22Rv1 (cell line): ENCODE results near the gene RCSD1.

Experiments used
- ZFX ChIP-seq: fragments of 450-650 bp; IDR thresholded peaks from 2 replicates; pipeline ENCODE4 v1.6.1; 2017; ENCODE audit warnings: antibody characterized with exemption, borderline replicate concordance
- TF ChIP-seq, protein P1 (sequence below): fragments of 450-650 bp; IDR thresholded peaks from 2 replicates; pipeline ENCODE4 v1.5.1; 2017; ENCODE audit warnings: mild to moderate bottlenecking

DNA sequence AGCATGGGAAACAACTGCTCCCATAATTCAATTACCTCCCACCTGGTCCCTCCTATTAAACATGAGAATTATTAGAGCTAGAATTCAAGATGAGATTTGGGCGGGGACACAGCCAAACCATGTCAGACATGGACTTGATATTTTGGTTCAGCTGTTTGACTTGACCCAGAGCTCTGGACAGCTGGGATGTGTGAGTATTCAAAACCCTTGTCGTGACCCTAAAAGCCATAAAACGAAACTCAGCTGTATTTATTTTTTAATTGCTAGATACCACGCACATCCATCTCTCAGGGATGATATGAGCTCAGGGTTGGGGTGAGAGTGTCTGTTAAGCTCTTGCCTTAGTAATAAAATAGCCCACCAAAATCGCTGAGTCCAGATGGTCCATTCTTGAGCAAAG lies 45.4 kb downstream of the RCSD1 start:
- TF ChIP-seq, protein P1, sequence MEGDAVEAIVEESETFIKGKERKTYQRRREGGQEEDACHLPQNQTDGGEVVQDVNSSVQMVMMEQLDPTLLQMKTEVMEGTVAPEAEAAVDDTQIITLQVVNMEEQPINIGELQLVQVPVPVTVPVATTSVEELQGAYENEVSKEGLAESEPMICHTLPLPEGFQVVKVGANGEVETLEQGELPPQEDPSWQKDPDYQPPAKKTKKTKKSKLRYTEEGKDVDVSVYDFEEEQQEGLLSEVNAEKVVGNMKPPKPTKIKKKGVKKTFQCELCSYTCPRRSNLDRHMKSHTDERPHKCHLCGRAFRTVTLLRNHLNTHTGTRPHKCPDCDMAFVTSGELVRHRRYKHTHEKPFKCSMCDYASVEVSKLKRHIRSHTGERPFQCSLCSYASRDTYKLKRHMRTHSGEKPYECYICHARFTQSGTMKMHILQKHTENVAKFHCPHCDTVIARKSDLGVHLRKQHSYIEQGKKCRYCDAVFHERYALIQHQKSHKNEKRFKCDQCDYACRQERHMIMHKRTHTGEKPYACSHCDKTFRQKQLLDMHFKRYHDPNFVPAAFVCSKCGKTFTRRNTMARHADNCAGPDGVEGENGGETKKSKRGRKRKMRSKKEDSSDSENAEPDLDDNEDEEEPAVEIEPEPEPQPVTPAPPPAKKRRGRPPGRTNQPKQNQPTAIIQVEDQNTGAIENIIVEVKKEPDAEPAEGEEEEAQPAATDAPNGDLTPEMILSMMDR = no peak
- no peak for TF ChIP-seq ZFX
